ENCODE measurements around the gene FBXL4.

The FBXL4 gene

GRCh38 chr6:98947411-98948292 lies at the start of gene FBXL4:
TSS of gene FBXL4 (minus strand) at chr6:98947946. CDS start at chr6:98926988, 20,958 bp downstream.
- peak; percentile 74 for DNase-seq

DNA sequence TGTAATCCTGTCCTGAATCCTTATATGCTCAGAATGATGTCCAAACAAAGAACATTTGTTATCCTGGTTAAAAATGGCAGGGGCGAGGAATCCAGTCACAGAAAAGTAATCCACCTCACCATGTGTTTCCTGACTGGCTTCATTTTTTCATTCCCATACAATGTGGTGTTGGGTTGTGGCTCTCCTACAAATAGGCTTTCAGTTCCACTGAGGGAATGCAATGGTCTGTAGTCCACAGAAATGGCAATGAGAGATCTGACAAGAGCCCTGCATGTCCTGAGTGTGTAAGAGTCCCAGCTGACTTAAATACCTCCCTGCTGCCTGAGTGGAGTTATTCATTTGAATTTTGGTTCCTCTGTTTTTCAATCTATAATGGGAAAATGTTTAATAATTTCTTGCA lies 47.4 kb upstream of the FBXL4 start:
- DNase-seq, result no peak

DNA sequence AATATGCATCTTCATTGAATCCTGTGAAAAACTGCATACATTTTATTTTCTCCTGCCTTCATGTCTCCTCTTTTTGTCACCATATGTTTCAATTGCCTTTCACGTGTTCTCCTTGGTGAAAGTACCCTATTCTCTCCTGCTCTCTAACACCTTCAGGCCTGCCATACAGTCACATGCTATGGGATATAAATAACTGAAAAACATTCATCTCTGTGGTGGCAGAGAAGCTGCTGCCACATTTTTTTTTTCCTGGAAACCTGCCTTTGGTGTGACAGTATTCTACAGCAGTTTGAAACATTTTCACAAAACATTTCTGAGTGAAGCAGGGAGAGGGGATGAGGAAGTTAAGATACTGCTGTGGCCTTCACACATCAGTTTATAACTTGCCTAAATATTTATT lies 44.8 kb upstream of the FBXL4 start:
- no peak for DNase-seq

DNA sequence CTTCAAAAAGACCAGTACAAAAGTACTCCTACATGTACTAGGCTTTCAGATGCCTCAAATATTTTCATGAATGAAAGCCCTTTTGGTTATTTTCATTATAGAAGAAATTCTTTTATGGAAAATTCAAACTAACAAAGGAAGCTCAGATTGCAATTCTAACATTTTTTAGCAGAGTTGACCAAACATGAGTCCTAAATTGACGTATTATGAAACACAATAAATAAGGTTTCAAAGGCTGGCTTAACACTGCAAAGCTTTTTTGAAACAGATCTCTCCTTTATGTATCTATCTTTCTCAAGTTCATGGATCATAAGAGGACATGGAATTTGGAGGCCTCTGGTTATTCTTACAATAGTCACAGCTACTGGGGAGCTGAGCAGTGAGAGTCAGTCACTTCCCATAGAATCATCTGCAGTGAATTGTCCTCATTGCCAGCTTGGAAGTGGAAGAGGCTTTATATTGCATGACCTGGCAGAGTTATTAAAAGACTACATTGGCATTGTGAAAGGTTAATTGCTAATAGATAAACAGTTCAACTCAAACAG lies 38.4 kb upstream of the FBXL4 start:
- DNase-seq, result no peak

DNA sequence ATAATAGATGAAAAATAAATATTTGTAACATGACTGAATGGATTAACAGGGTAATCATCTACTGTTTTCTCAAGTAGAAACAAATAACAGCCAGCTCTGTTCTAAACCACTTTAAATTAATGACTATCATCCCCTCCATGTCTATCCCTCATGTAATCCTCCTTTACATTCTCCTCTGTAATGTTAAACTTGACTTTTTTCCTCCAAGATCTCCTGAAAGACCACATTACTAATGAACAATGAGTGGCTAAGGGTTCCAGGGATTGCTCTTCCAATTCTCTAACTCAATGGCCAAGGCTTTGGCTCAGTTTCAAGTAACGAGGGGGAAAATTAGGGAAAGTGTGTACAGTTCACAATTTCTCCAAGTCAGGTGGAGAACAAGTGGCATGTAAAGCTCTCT lies 37.6 kb upstream of the FBXL4 start:
- DNase-seq, result no peak

DNA sequence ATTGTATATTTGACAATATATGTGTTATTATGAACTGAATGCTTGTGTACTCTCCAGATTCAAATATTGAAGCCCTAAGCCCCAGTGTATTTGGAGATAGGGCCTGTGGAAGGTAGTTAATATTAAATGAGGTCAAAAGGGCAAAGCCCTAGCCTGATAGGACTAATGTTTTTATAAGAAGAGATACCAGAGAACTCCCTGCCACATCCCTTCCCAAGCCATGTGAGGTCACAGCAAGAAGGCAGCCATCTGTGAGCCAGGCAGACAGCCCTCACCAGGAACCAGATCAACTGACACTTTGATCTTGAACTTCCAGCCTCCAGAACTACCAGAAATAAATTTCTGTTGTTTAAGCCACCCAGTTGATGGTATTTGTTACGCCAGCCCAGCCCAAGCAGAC lies 36.4 kb upstream of the FBXL4 start:
- no peak for DNase-seq

GRCh38 chr6:98981473-98981872 lies 33.7 kb upstream of the FBXL4 start:
- no peak for DNase-seq

GRCh38 chr6:98980819-98981218 lies 33.1 kb upstream of the FBXL4 start:
- no peak for DNase-seq

DNA sequence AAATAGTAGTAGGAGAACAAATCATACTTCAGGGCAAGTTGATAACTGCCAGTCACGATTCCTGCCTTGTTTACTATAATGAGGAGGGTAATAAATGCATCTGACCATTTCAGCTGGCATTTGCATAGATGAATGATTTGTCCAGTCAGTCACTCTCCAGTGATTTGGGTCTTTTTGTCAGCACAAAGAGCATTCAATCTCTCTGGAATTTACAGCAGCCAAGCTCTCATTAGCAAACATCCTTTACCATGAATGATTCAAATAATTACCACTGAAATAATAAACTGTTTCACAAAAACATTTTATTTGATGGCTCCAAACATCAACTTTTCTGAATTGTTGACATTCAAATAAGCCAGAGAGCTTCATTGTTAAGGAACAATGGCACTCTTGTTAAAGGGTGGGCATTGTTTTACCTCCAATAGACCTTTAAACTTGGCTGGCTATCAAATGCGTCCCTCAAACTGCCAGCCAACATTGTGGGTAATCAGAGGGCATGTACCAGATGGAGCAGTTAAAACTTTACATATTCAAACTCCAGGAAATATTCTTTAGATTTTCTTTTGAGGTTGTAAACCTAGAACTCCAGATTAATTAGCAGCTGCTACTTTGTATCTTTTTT lies 30.0 kb upstream of the FBXL4 start:
- no peak for DNase-seq

DNA sequence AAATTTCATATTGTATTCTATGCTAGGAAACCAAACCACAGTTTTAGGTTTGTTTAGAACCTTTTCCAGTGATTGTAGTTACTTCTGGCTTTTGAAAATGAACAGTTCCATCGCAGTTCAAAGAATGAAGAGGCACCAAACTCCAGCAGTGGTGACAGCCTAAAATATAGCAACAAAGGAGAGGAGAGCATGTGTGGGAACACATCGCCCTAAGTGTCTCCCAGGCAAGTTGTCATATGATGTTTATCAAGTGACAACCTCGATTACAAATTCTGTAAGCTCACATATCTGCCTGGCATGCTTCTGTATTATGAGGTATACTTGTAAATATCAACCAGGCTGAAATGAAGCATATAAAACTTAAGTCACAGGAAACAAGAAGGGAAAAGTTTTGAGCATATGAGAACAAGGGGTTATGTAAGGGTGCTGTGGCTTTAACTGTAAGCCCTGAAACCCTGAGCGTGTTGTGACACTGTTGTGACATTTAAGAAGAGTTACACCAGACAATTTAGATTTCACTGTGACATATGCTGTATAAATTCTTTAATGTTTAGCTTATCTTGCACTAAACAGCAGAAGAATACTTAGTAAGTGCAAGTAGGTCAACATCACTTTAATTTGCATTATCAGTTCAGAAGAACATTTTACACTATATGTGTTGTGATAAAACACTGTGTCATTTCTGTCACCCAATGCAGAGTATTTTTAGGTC lies 29.1 kb upstream of the FBXL4 start:
- no peak for DNase-seq

- DNase-seq, result no peak
Measured at GRCh38 chr6:98975421-98975820, 27.7 kb upstream of the FBXL4 start.

- DNase-seq, result no peak
Measured at GRCh38 chr6:98974309-98974708, 26.6 kb upstream of the FBXL4 start.

DNA sequence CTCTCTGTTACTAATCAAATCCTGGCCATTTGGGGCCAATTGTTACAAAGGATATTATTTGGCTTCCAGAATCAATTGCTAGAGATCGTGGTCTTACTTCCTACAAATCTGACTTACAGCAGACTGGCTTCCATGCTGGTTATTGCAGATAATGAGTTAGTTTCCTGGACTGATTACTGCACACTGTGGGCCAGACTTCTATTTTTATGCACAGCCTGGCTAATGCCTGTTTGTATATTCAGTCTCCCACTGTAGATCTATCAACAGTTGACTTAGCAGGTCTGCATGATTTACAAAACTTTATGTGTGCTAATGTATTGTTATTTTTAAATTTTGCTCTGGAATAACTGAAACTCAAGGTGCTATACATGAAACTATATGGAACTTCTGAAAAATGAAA lies 25.8 kb upstream of the FBXL4 start:
- no peak for DNase-seq

DNA sequence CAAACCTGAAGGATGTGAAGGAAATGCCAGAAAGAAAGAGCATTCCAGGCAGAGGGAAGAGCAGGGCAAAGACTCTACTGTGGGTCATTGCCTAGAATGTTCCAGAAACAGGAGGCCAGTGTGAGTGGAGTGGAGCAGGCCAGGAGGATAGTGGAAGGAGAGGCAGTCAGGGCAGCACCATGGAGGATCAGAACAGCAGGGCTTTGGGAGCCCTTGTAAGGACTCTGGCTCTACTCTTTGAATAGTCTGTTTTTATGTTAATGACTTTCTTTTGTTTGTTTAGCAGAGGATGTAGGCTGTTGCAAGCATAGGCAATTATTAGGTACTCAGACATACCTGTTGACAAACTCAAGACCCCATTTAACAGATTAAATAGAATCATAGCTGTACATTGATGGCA lies 23.6 kb upstream of the FBXL4 start:
- DNase-seq, result no peak

DNA sequence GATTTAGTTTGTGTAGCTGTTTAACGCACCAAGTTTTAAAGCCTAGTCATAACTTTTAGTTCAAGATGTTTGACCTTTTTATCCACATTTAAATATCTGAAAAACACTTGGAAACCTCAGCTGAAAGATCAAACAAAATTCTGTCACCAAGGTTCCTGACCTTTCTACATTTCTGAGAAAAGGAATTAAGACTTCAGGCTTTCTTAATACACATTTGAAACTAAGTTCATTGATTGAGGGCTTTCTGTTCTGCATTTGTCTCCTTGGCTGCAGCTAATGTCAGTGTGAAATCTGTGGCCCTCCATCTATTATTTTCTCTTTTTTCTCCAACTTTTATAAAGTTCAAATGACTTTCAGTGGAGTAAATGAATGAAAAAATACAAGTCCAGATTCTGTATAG lies 22.7 kb upstream of the FBXL4 start:
- DNase-seq, result no peak

DNA sequence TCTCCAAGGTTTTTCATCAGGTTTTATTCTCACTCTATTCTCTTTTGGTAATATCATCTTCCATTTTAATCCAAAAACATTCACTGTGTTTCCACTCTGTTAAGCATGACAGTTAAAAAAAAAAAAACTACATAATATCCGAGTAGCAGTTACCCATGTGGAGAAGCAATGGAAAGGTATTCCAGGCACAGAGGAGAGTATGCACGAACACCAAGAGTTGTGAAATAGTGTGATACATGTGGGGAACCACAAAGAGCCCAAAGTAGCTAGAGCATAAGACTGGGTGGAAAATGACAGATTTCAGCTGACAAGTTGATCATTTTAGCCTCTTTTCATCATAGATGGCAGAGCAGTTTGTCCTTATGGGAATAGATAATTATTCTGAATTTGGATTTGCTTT lies 19.9 kb upstream of the FBXL4 start:
- no peak for DNase-seq

- no peak for DNase-seq
Measured at GRCh38 chr6:98959631-98960030, 11.9 kb upstream of the FBXL4 start.

GRCh38 chr6:98958776-98959175 lies 11.0 kb upstream of the FBXL4 start:
- no peak for DNase-seq

GRCh38 chr6:98957450-98957849 lies 9.7 kb upstream of the FBXL4 start:
- DNase-seq, result peak; percentile 52

GRCh38 chr6:98949589-98949988 lies 1.8 kb upstream of the FBXL4 start:
- DNase-seq, result no peak

- peak; percentile 7 for DNase-seq
Measured at GRCh38 chr6:98946879-98947410, 801 bp downstream of the FBXL4 start.

GRCh38 chr6:98946266-98946878 lies 1.4 kb downstream of the FBXL4 start:
- no peak for DNase-seq

Data from fibroblast of skin of right quadriceps (primary cell).